Activated T-helper 1 cell treated with anti-CD3 and anti-CD28 coated beads, Interleukin-2, amount 50 U/mL, for 16 hours (primary cell): ENCODE measurements around the gene FLT3LG.

Source experiments
- DNase-seq, 2 donors: peaks; one replicate each; pipeline ENCODE4 v3.0.0-alpha.2; 2020; ENCODE audit warnings: low read depth in 1 of 2, low spot score in 1 of 2

FLT3LG gene

GRCh38 chr19:49473868-49474541 lies at the start of gene FLT3LG:
TSS of gene FLT3LG (plus strand) at chr19:49474215. CDS start at chr19:49474640, 425 bp downstream.
- peak; percentile 79 to 85 for DNase-seq

- no peak for DNase-seq
These were observed 48.8 kb upstream of the FLT3LG start, which contains the start of gene GFY for GRCh38 chr19:49425178-49425577. TSS of gene GFY (plus strand) at chr19:49425388. CDS start at chr19:49426431, 1,043 bp downstream.

- DNase-seq = no peak
These were observed 48.0 kb upstream of the FLT3LG start for GRCh38 chr19:49425922-49426592.

GRCh38 chr19:49427339-49427738 lies 46.7 kb upstream of the FLT3LG start:
- no peak for DNase-seq

GRCh38 chr19:49427855-49428546 lies 46.0 kb upstream of the FLT3LG start:
- DNase-seq = no peak

GRCh38 chr19:49428547-49429451 lies 45.2 kb upstream of the FLT3LG start:
- no peak for DNase-seq

- DNase-seq = no peak
These were observed 43.8 kb upstream of the FLT3LG start for GRCh38 chr19:49430172-49430677.

- DNase-seq = no peak
These were observed 43.2 kb upstream of the FLT3LG start for GRCh38 chr19:49430678-49431329.

GRCh38 chr19:49431330-49431749 lies 42.7 kb upstream of the FLT3LG start:
- no peak for DNase-seq

- DNase-seq = no peak
These were observed 41.6 kb upstream of the FLT3LG start for GRCh38 chr19:49432141-49433073.

GRCh38 chr19:49433240-49433901 lies 40.6 kb upstream of the FLT3LG start:
- DNase-seq = no peak

- no peak for DNase-seq
These were observed 39.0 kb upstream of the FLT3LG start for GRCh38 chr19:49434907-49435583.

- DNase-seq = no peak
These were observed 38.3 kb upstream of the FLT3LG start for GRCh38 chr19:49435670-49436069.

- no peak for DNase-seq
These were observed 37.5 kb upstream of the FLT3LG start for GRCh38 chr19:49436381-49437017.

- no peak for DNase-seq
These were observed 36.8 kb upstream of the FLT3LG start for GRCh38 chr19:49437231-49437630.

GRCh38 chr19:49438261-49438660 lies 35.8 kb upstream of the FLT3LG start:
- DNase-seq = no peak

GRCh38 chr19:49439836-49440235 lies 34.2 kb upstream of the FLT3LG start:
- no peak for DNase-seq
